ENCODE measurements around the gene RPL31. TPM values are rescaled to one million over a fixed set of nuclear protein-coding genes. Genes with fewer than 3 reads are reported as not detected.

The RPL31 gene
- 1,000 to 10,000 TPM in 2 of 4 donors, 100 to 1,000 TPM in 2; 258 to 1,056 (median 762) TPM for total RNA-seq

GRCh38 chr2:101001691-101002561, at the start of gene RPL31:
Gene RPL31 (plus strand): TSS chr2:101002289. CDS start chr2:101002702, 413 bp downstream.
- H3K27ac ChIP-seq, result peak within 1 kb of the TSS; percentile 87 to 89 (median 89)
- no peaks in the 10 kb centered on the region for H3K9me3 ChIP-seq
- peaks cover 0 to 30% (median 14%) of the 10 kb centered on the region in 4 donors for H3K36me3 ChIP-seq
- H3K27me3 ChIP-seq, result no peaks in the 10 kb centered on the region
- in situ Hi-C loops (cut with MboI; ENCODE audit: low pct_ligation_motif_present in 1 of 4, low pct_unique_long_range_greater_than_20kb in 1 of 4, low sequenced_read_pairs in 3 of 4), result loop anchor here in 2 of 4 donors (25.0 kb wide), 1 partner anchor 210 kb away; no protein-coding TSS in a partner anchor
- peaks cover 9 to 34% (median 20%) of the 10 kb centered on the region in 4 donors for H3K4me1 ChIP-seq
- peak within 1 kb of the TSS; percentile 58 to 74 (median 64) for H3K4me3 ChIP-seq
- intact Hi-C loops (cut with DNase I; ENCODE audit: low total_unique reads), result no loop called here
- peak; percentile 98 for DNase-seq
- WGBS, 2 donors (ENCODE audit: low coverage in 1 of 2), result 0 to 11% methylated on average over 17 to 57 of the region's 59 CpGs
- TF ChIP-seq EP300 (IDR thresholded peaks at IDR 0.05; ENCODE audit: low read depth) (no peak), POLR2AphosphoS5 (IDR thresholded peaks at IDR 0.05) (peak; percentile 92 to 97 (median 94)), POLR2A (IDR thresholded peaks at IDR 0.05) (peak; percentile 91)

GRCh38 chr2:100952512-100952911, 49.6 kb upstream of the RPL31 start:
- WGBS, 2 donors (ENCODE audit: low coverage in 1 of 2), result 83 to 89% methylated on average over 2 of the region's 2 CpGs

GRCh38 chr2:100953406-100954043, 48.6 kb upstream of the RPL31 start:
- Histone ChIP-seq H3K4me1 (peaks cover 0 to 4% (median 2%) of the 10 kb centered on the region in 4 donors), H3K36me3 (no peaks in the 10 kb centered on the region), H3K27me3 (no peaks in the 10 kb centered on the region), H3K4me3 (no peak overlapping the region), H3K9me3 (no peaks in the 10 kb centered on the region), H3K27ac (no peak overlapping the region)
- no peak for TF ChIP-seq EP300 (IDR thresholded peaks at IDR 0.05; ENCODE audit: low read depth)
- TF ChIP-seq POLR2AphosphoS5 (IDR thresholded peaks at IDR 0.05), result no peak
- TF ChIP-seq POLR2A (IDR thresholded peaks at IDR 0.05), result no peak
- no peak for TF ChIP-seq CTCF (IDR thresholded peaks at IDR 0.05)
- in situ Hi-C loops (cut with MboI; ENCODE audit: low pct_ligation_motif_present in 1 of 4, low pct_unique_long_range_greater_than_20kb in 1 of 4, low sequenced_read_pairs in 3 of 4), result no loop called here
- intact Hi-C loops (cut with DNase I; ENCODE audit: low total_unique reads), result no loop called here
- DNase-seq, result no peak
- 90 to 92% methylated on average over 6 to 11 of the region's 11 CpGs for WGBS, 2 donors (ENCODE audit: low coverage in 1 of 2)

More at GRCh38 chr2:100952512-100952911, 49.6 kb upstream of the RPL31 start:
- no peak overlapping the region for H3K4me3 ChIP-seq
- TF ChIP-seq CTCF (IDR thresholded peaks at IDR 0.05) (no peak), POLR2AphosphoS5 (IDR thresholded peaks at IDR 0.05) (no peak), POLR2A (IDR thresholded peaks at IDR 0.05) (no peak), EP300 (IDR thresholded peaks at IDR 0.05; ENCODE audit: low read depth) (no peak)
- no peak overlapping the region for H3K27ac ChIP-seq
- DNase-seq, result no peak
- H3K9me3 ChIP-seq, result no peaks in the 10 kb centered on the region
- intact Hi-C loops (cut with DNase I; ENCODE audit: low total_unique reads) (no loop called here), in situ Hi-C loops (cut with MboI; ENCODE audit: low pct_ligation_motif_present in 1 of 4, low pct_unique_long_range_greater_than_20kb in 1 of 4, low sequenced_read_pairs in 3 of 4) (no loop called here)
- no peaks in the 10 kb centered on the region for H3K36me3 ChIP-seq
- no peaks in the 10 kb centered on the region for H3K27me3 ChIP-seq
- H3K4me1 ChIP-seq, result peaks cover 0 to 1% (median 0%) of the 10 kb centered on the region in 4 donors

- DNase-seq, result no peak
Observed at GRCh38 chr2:100954044-100954420, 48.1 kb upstream of the RPL31 start.

More at GRCh38 chr2:100954044-100954420, 48.1 kb upstream of the RPL31 start:
- H3K4me1 ChIP-seq, result peaks cover 0 to 4% (median 2%) of the 10 kb centered on the region in 4 donors
- intact Hi-C loops (cut with DNase I; ENCODE audit: low total_unique reads), result no loop called here
- H3K27ac ChIP-seq, result no peak overlapping the region
- in situ Hi-C loops (cut with MboI; ENCODE audit: low pct_ligation_motif_present in 1 of 4, low pct_unique_long_range_greater_than_20kb in 1 of 4, low sequenced_read_pairs in 3 of 4), result no loop called here
- no peaks in the 10 kb centered on the region for H3K36me3 ChIP-seq
- TF ChIP-seq POLR2AphosphoS5 (IDR thresholded peaks at IDR 0.05) (no peak), CTCF (IDR thresholded peaks at IDR 0.05) (no peak), POLR2A (IDR thresholded peaks at IDR 0.05) (no peak), EP300 (IDR thresholded peaks at IDR 0.05; ENCODE audit: low read depth) (no peak)
- H3K9me3 ChIP-seq, result no peaks in the 10 kb centered on the region
- WGBS, 2 donors (ENCODE audit: low coverage in 1 of 2), result 84 to 93% methylated on average over 4 to 6 of the region's 6 CpGs
- no peak overlapping the region for H3K4me3 ChIP-seq
- H3K27me3 ChIP-seq, result no peaks in the 10 kb centered on the region

Data from transverse colon (tissue), 4 donors.